SW 1271 (cell line): Measurements from ENCODE around the gene CLEC16A.

Experiments
- DNase-seq, 2 experiments: peaks; one replicate each; lab custom pipeline; 2025; lab: John Stamatoyannopoulos, UW

Gene CLEC16A

DNA sequence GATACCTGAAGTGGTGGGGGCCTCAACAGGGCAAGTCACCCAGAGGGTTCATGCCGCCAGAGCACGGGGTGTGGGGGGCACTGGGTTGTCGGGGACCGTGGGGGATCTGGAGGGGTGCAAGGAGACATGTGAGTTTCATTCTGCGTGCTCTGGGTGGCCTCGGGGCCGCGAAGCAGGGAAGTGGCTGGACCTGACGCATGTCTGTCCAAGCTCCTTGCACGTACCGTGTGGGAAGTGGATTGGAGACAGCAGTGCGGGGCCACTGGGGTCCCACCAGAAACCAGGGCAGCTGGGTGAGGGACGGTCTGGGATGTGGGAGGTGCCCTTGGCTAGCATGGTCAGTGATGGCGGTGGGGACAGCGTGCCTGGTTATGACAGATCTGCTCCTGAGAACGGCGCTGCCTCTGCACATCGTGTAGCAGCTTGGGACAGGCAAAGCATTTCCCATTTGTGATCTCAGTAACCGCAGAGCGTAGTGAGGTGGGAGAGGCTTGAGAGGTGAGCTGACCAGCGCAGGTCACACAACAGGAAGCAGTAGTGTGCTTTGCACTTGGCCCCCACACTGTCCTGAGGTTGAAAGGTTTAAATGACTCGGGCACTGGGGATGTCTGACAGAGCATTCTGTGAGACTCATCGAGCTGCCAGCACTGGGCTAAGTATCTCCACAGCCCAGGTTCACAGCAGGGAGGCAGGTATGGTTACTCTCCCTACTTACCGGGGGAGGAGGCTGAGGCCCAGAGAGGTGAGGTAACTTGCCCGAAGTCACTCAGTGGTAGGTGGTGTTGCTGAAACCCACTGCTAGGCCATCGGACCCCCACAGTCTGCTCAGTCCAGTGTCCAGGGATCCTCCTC is 197.3 kb downstream of the CLEC16A start:
- DNase-seq: no peak

GRCh38 chr16:11142261-11142630 is 197.9 kb downstream of the CLEC16A start:
- no peak for DNase-seq

GRCh38 chr16:11142951-11143350 is 198.6 kb downstream of the CLEC16A start:
- no peak for DNase-seq

- no peak for DNase-seq
Measured at GRCh38 chr16:11143372-11144035, 199.1 kb downstream of the CLEC16A start.

DNA sequence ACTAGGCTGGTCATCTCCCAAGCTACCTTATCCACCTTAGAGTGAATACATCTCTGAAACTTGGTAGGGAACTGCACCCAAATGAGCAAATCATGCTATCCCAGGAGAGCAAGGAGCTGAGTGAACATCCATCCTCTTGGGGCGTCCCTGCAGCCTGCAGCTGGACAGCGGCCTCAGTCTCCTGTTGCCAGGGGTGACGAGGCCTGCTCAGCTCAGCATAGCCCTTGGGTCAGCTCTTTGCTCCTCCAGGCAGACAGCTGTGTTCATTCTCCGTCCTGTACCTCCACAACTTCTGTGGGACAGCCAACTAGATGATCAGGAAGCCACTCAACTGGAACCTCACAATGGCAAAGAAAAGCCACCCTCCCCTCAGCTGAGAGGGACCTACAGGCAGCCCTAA is 199.8 kb downstream of the CLEC16A start:
- no peak for DNase-seq

DNA sequence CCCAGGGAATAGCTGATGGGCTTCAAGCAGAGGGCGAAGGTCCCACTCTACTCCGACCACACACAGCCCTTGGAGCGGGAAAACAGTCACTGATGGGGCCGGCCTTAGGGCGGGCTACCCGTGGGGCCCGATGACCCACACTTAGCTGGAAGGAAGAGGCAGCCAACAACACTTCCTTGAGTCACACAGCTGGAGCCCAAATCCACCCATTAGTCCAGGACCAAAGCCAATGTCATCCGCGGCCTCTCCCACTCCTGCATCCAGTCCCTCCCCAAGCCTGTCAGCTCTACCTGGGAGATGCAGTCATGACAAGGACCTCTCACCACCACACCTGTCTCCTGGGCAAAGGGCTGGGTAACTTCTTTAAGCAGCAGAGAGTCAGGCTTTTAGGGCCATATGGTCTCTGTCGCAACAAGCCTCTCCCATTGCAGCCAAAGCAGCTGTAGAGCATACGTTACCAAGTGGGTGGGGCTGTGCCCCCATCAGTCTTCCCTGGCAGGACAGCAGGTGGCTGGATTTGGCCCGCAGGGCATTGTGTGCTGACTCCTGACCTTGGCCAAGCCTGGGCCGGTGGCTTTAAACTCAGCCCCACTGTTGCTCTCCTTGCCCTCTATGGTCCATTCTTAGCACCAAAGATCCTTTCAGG is 200.9 kb downstream of the CLEC16A start:
- DNase-seq: no peak

GRCh38 chr16:11145819-11146211 is 201.5 kb downstream of the CLEC16A start:
- no peak for DNase-seq

DNA sequence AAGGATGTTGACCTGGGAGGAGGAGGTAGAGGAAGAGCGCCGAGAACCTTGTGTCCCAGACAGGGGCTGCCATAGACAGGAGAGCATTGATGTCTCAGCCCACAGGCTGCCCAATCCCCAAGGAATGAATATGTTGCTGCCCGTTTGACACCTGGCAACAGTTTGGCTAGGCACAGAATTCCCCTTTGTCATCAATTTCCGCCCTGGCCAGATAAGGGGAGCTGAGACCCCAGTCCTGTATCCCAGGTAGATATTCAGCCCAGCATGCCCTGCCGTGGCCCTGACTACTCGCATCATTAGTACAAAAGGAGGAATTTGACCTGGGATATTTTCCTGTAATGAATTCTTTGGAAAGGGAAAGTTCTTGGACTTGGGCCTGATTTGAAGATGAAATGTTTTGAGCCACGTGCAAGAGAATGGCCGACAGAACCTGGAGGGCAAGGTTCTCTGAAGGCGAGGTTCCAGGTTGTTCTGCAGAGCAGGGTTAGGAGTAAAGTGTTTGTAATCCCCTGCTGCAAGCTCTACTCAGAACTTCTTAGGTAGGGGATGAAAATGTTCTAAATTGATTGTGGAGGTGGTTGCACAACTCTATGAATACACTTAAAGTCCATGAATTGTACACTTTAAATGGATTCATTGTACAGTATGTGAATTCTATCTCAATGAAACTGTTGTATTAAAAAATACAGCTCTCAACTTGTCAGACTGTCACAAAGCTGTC is 202.8 kb downstream of the CLEC16A start:
- no peak for DNase-seq

DNA sequence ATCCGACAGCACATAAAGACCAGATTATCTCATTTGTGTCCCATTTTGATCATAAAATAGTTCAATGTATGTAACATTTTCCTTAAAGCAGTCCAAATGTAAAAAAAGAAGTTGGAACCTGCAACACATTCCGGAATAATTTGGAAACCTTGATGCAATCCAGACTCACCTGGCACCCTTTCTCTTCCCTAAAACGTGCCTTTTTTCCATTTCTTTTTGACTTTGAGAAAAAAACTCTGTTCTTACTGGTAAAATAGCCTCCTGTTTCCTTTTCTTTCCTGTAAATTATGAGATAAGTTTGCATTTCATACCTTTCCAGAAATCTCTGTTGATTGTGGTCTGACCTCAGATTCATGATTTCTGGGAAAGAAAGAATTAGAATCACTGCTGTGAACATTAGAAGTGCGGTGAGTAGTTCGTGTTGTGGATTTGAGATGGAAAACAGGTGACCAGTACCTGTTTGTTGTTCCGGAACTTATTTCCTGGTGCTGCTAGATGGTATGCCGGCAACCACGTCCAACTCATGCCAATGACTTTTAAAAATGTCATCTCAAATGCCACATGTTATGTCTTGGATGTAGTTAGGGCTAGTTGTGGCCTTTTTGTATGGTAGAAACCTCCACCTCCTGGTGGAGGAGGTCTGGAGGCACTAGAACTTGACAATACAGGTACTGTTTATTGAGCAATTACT is 203.5 kb downstream of the CLEC16A start:
- DNase-seq: no peak

- no peak for DNase-seq
Measured at GRCh38 chr16:11149011-11149616, 204.8 kb downstream of the CLEC16A start.

- no peak for DNase-seq
Measured at GRCh38 chr16:11150190-11150589, 205.8 kb downstream of the CLEC16A start.

- no peak for DNase-seq
Measured at GRCh38 chr16:11151156-11151884, 207.0 kb downstream of the CLEC16A start.

DNA sequence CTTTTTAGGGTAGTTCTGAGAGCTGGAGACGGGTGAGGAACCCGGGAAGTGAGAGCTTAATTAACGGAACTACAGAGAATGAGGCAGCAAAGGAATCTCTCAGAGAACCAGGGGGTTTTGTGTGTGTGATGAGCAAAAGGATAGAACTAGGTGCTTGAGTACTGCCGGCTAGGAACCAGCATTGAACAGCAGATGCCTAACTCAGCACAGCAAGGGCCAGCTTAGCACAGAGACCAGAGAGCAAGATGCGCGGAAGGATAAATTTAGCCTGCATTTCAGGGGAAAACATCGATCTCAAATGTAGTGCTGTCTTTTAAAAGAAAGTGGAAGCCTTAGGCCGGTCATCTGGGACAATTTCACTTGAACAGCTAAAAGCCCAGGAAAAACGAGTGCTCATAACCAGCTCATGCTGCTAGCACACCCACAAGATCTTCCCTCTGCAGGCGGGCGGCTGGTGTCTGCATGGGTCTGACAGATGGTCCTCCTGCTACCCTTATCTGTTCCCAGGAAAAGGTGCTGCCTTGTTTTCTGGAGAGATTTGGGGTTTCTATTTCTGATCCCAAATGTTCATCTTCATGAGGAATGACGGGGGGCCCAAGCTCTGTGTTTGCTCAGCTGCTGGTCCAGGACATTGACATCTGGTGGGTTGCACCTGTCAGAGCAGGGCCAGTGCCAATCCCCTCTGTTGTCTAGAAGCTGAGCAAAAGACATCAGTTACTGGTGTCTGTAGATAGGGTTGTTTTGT is 207.7 kb downstream of the CLEC16A start:
- no peak for DNase-seq

GRCh38 chr16:11152677-11153331 is 208.4 kb downstream of the CLEC16A start:
- no peak for DNase-seq

GRCh38 chr16:11155284-11155806 is 211.0 kb downstream of the CLEC16A start:
- DNase-seq: no peak

DNA sequence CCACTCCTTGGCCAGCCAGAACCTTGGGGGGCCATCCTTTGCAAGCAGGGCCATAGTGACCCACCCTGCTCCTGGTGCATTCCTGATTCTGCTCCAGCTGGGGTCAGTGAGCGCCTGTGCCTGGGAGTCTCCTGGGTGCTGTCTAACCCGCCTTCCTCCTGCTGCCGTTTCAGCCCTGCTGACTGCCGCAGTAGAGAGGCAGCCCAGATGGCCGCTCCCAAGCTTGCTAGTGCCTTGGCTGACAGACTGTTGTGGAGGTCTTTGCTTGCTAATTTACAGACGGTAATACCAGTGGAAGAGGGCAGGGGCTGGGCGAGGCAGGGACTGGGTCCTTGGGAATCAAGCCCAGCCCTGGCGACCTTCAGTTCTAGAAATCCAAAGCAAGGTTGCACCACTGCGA is 212.0 kb downstream of the CLEC16A start:
- DNase-seq: no peak

DNA sequence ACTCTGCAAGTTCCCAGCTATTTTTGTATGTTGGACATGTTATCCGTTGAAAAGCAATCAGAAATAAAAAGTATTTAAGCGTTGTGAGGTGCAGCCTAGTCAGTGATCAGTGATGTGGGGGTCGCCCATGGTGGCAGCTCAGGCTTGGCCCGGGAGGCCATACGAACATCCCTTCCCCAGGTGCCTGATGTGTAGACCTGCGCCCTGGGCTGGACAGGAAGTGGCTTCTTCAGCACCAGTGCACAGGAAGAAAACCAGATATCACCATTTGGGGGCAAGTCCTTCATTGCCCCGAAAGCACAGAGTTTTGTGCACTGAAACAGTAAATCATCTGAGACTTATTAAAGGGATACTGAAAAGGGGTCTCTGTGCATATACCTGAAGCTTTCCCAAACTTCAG is 212.8 kb downstream of the CLEC16A start:
- DNase-seq: no peak

- DNase-seq: no peak
Measured at GRCh38 chr16:11158018-11158417, 213.7 kb downstream of the CLEC16A start.

- DNase-seq: no peak
Measured at GRCh38 chr16:11159282-11159681, 214.9 kb downstream of the CLEC16A start.
